T-helper 2 cell treated with Interferon-gamma antibody and Interleukin-4, amounts not matched to agents 5 μg/mL and 100 μg/mL, for 36 hours (primary cell): ENCODE results near the gene TUSC1.
"Not testable (repeated sequence)": the region's sequence is repeated elsewhere in the genome, so short reads cannot be mapped to it uniquely, and the experiment has no call there.

Experiments used
- DNase-seq: peaks from one replicate; pipeline ENCODE4 v3.0.0; 2021; ENCODE audit warnings: low spot score
- H3K27ac Mint-ChIP-seq: one replicate; pipeline ENCODE4 v1.8.0; 2021; ENCODE audit warnings: mild to moderate bottlenecking, mixed read lengths
- H3K27me3 Mint-ChIP-seq: one replicate; pipeline ENCODE4 v1.8.0; 2021; ENCODE audit warnings: low read depth, mixed read lengths
- H3K36me3 Mint-ChIP-seq: one replicate; pipeline ENCODE4 v1.8.0; 2021; ENCODE audit warnings: low read depth, mixed read lengths
- H3K4me1 Mint-ChIP-seq: one replicate; pipeline ENCODE4 v1.8.0; 2021; ENCODE audit warnings: low read depth, mixed read lengths
- H3K4me3 Mint-ChIP-seq: one replicate; pipeline ENCODE4 v1.8.0; 2022; ENCODE audit warnings: mild to moderate bottlenecking, moderate library complexity, mixed read lengths
- H3K9me3 Mint-ChIP-seq: one replicate; pipeline ENCODE4 v1.8.0; 2021; ENCODE audit warnings: mixed read lengths

TUSC1 gene

GRCh38 chr9:25677301-25678146, 720 bp downstream of the TUSC1 start:
- H3K4me1 Mint-ChIP-seq: no peaks in the 10 kb centered on the region
- peaks cover 6% of the 10 kb centered on the region for H3K27me3 Mint-ChIP-seq
- H3K9me3 Mint-ChIP-seq: no peaks in the 10 kb centered on the region
- no peaks in the 10 kb centered on the region for H3K36me3 Mint-ChIP-seq
- no peak overlapping the region for H3K27ac Mint-ChIP-seq
- peak; percentile 5 for DNase-seq
- peak overlapping the region; percentile 50 for H3K4me3 Mint-ChIP-seq

- not testable (repeated sequence) for H3K4me3 Mint-ChIP-seq, DNase-seq, H3K27ac Mint-ChIP-seq, H3K4me1 Mint-ChIP-seq, H3K27me3 Mint-ChIP-seq, H3K36me3 Mint-ChIP-seq, H3K9me3 Mint-ChIP-seq
These were observed 2.4 kb downstream of the TUSC1 start for GRCh38 chr9:25675858-25676257.

- no peaks in the 10 kb centered on the region for H3K4me1 Mint-ChIP-seq
- H3K27me3 Mint-ChIP-seq: no peaks in the 10 kb centered on the region
- H3K4me3 Mint-ChIP-seq: no peak overlapping the region
These were observed 19.7 kb downstream of the TUSC1 start for GRCh38 chr9:25658571-25658970.

GRCh38 chr9:25654417-25654816, 23.8 kb downstream of the TUSC1 start:
- no peak for DNase-seq
- H3K27ac Mint-ChIP-seq: no peak overlapping the region
- no peaks in the 10 kb centered on the region for H3K36me3 Mint-ChIP-seq
- no peak overlapping the region for H3K4me3 Mint-ChIP-seq
- no peaks in the 10 kb centered on the region for H3K4me1 Mint-ChIP-seq
- H3K9me3 Mint-ChIP-seq: peaks cover 35% of the 10 kb centered on the region
- no peaks in the 10 kb centered on the region for H3K27me3 Mint-ChIP-seq

More at GRCh38 chr9:25658571-25658970, 19.7 kb downstream of the TUSC1 start:
- DNase-seq: no peak
- peaks cover 22% of the 10 kb centered on the region for H3K9me3 Mint-ChIP-seq
- no peak overlapping the region for H3K27ac Mint-ChIP-seq
- H3K36me3 Mint-ChIP-seq: no peaks in the 10 kb centered on the region

GRCh38 chr9:25648116-25648515, 30.1 kb downstream of the TUSC1 start:
- no peaks in the 10 kb centered on the region for H3K4me1 Mint-ChIP-seq

GRCh38 chr9:25636026-25636425, 42.2 kb downstream of the TUSC1 start:
- DNase-seq: no peak
- Mint-ChIP-seq H3K9me3 (peaks cover 20% of the 10 kb centered on the region), H3K27me3 (no peaks in the 10 kb centered on the region), H3K27ac (no peak overlapping the region), H3K4me3 (no peak overlapping the region), H3K4me1 (no peaks in the 10 kb centered on the region), H3K36me3 (no peaks in the 10 kb centered on the region)

More at GRCh38 chr9:25648116-25648515, 30.1 kb downstream of the TUSC1 start:
- no peaks in the 10 kb centered on the region for H3K27me3 Mint-ChIP-seq
- no peak for DNase-seq
- H3K27ac Mint-ChIP-seq: no peak overlapping the region
- no peaks in the 10 kb centered on the region for H3K36me3 Mint-ChIP-seq
- H3K4me3 Mint-ChIP-seq: no peak overlapping the region
- peaks cover 29% of the 10 kb centered on the region for H3K9me3 Mint-ChIP-seq

GRCh38 chr9:25629231-25629630, 49.0 kb downstream of the TUSC1 start:
- Mint-ChIP-seq H3K27ac (no peak overlapping the region), H3K36me3 (no peaks in the 10 kb centered on the region), H3K27me3 (no peaks in the 10 kb centered on the region), H3K4me1 (no peaks in the 10 kb centered on the region), H3K4me3 (no peak overlapping the region), H3K9me3 (peaks cover 40% of the 10 kb centered on the region)
- no peak for DNase-seq
